ENCODE results near the gene RBBP8. TPM values are rescaled to one million over a fixed set of nuclear protein-coding genes. Genes with fewer than 3 reads are reported as not detected.

Gene RBBP8
- total and polyA plus RNA-seq, 12 donors = 4.0 to 13.5 (median 7.4) TPM

- no peak overlapping the region for H3K4me3 ChIP-seq
- H3K27me3 ChIP-seq = no peaks in the 10 kb centered on the region
- H3K9me3 ChIP-seq = no peaks in the 10 kb centered on the region
- intact Hi-C loops (cut with DNase I) = loop anchor here in 2 of 10 donors (10.0 kb wide), 2 partner anchors 64 to 334 kb away; no protein-coding TSS in a partner anchor
- no peak for DNase-seq
- H3K36me3 ChIP-seq = peaks cover 0 to 59% (median 0%) of the 10 kb centered on the region in 9 donors
- peak overlapping the region in 1 of 10 donors; percentile 33 for H3K27ac ChIP-seq
- WGBS, 2 donors = 73 to 86% methylated on average over 5 of the region's 5 CpGs
- ATAC-seq = no peak
- H3K4me1 ChIP-seq = peaks cover 0 to 8% (median 0%) of the 10 kb centered on the region in 9 donors
- no peak for TF ChIP-seq CTCF (IDR thresholded peaks at IDR 0.05)
These were observed 87.6 kb downstream of the RBBP8 start for GRCh38 chr18:23020555-23021294.

GRCh38 chr18:23021623-23022022 is 88.5 kb downstream of the RBBP8 start:
- no peak for ATAC-seq
- Histone ChIP-seq H3K4me3 (no peak overlapping the region), H3K27me3 (no peaks in the 10 kb centered on the region), H3K4me1 (peaks cover 0 to 8% (median 0%) of the 10 kb centered on the region in 9 donors), H3K9me3 (no peaks in the 10 kb centered on the region), H3K27ac (no peak overlapping the region), H3K36me3 (peaks cover 0 to 66% (median 0%) of the 10 kb centered on the region in 9 donors)
- intact Hi-C loops (cut with DNase I) = loop anchor here in 2 of 10 donors (10.0 kb wide), 2 partner anchors 63 to 333 kb away; no protein-coding TSS in a partner anchor
- no peak for DNase-seq
- no peak for TF ChIP-seq CTCF (IDR thresholded peaks at IDR 0.05)
- WGBS, 2 donors = 98 to 99% methylated on average over 2 of the region's 2 CpGs

- intact Hi-C loops (cut with DNase I) = loop anchor here in 6 of 10 donors (5.0 to 10.0 kb wide), 7 partner anchors 73 to 383 kb away; no protein-coding TSS in a partner anchor
- ATAC-seq = no peak
- TF ChIP-seq CTCF (IDR thresholded peaks at IDR 0.05) = no peak
- H3K4me1 ChIP-seq = peaks cover 0 to 13% (median 0%) of the 10 kb centered on the region in 9 donors
- H3K4me3 ChIP-seq = no peak overlapping the region
- peaks cover 0 to 17% (median 0%) of the 10 kb centered on the region in 9 donors for H3K36me3 ChIP-seq
- no peaks in the 10 kb centered on the region for H3K9me3 ChIP-seq
- H3K27me3 ChIP-seq = no peaks in the 10 kb centered on the region
- DNase-seq = no peak
- H3K27ac ChIP-seq = peak overlapping the region in 1 of 10 donors; percentile 15
- 87 to 90% methylated on average over 4 of the region's 4 CpGs for WGBS, 2 donors
These were observed 99.0 kb downstream of the RBBP8 start for GRCh38 chr18:23032030-23032582.

- Histone ChIP-seq H3K36me3 (peaks cover 0 to 8% (median 0%) of the 10 kb centered on the region in 9 donors), H3K27ac (no peak overlapping the region), H3K4me3 (no peak overlapping the region), H3K4me1 (peaks cover 0 to 13% (median 0%) of the 10 kb centered on the region in 9 donors), H3K9me3 (no peaks in the 10 kb centered on the region), H3K27me3 (no peaks in the 10 kb centered on the region)
- ATAC-seq (no peak), DNase-seq (no peak)
- intact Hi-C loops (cut with DNase I) = loop anchor here in 6 of 10 donors (5.0 to 10.0 kb wide), 7 partner anchors 72 to 382 kb away; no protein-coding TSS in a partner anchor
- no peak for TF ChIP-seq CTCF (IDR thresholded peaks at IDR 0.05)
- WGBS, 2 donors = 90 to 95% methylated on average over 5 of the region's 5 CpGs
These were observed 99.9 kb downstream of the RBBP8 start for GRCh38 chr18:23033056-23033455.

All from heart right ventricle (tissue), 16 donors.